ENCODE measurements around the gene TRMT44.

- no peak for TF ChIP-seq CTCF (optimal IDR thresholded peaks at IDR 0.05 in 1 of 3, IDR thresholded peaks at IDR 0.05 in 1 of 3, conservative IDR thresholded peaks at IDR 0.05 in 1 of 3; ENCODE audit: extremely low read depth in 1 of 3, insufficient read depth in 2 of 3, low read length in 3 of 3)
- TF ChIP-seq EZH2 (IDR thresholded peaks at IDR 0.05; ENCODE audit: low read length): no peak
These were observed 53.6 kb downstream of the TRMT44 start for GRCh38 chr4:8494218-8494617.
